Ramos (cell line): ENCODE measurements around the gene TNFRSF1B.

Experiments used
- in situ Hi-C: fragments of 300-500 bp; cut with MboI; formaldehyde crosslinking; loops from one replicate; pipeline ENCODE4 v1.14.3; 2022; ENCODE audit warnings: low sequenced_read_pairs; ENCODE audit not compliant: unreplicated experiment

The TNFRSF1B gene

GRCh38 chr1:12141163-12141850, 25.5 kb upstream of the TNFRSF1B start:
- in situ Hi-C loops, result no loop called here

GRCh38 chr1:12142141-12142823, 24.5 kb upstream of the TNFRSF1B start:
- in situ Hi-C loops, result no loop called here

- in situ Hi-C loops, result no loop called here
Measured at GRCh38 chr1:12142891-12143630, 23.7 kb upstream of the TNFRSF1B start.

GRCh38 chr1:12143631-12144155, 23.1 kb upstream of the TNFRSF1B start:
- in situ Hi-C loops, result no loop called here

- in situ Hi-C loops, result no loop called here
Measured at GRCh38 chr1:12144236-12144635, 22.6 kb upstream of the TNFRSF1B start.

- in situ Hi-C loops, result no loop called here
Measured at GRCh38 chr1:12144969-12145368, 21.8 kb upstream of the TNFRSF1B start.

- in situ Hi-C loops, result no loop called here
Measured at GRCh38 chr1:12145616-12146342, 21.0 kb upstream of the TNFRSF1B start.

- in situ Hi-C loops, result no loop called here
Measured at GRCh38 chr1:12146343-12147112, 20.3 kb upstream of the TNFRSF1B start.

GRCh38 chr1:12147201-12147701, 19.5 kb upstream of the TNFRSF1B start:
- in situ Hi-C loops, result no loop called here

GRCh38 chr1:12148160-12148957, 18.4 kb upstream of the TNFRSF1B start:
- in situ Hi-C loops, result no loop called here

GRCh38 chr1:12148958-12149790, 17.6 kb upstream of the TNFRSF1B start:
- in situ Hi-C loops, result no loop called here

GRCh38 chr1:12149791-12150175, 17.0 kb upstream of the TNFRSF1B start:
- in situ Hi-C loops, result no loop called here

- in situ Hi-C loops, result no loop called here
Measured at GRCh38 chr1:12150456-12151200, 16.2 kb upstream of the TNFRSF1B start.

- in situ Hi-C loops, result no loop called here
Measured at GRCh38 chr1:12151465-12151864, 15.3 kb upstream of the TNFRSF1B start.

GRCh38 chr1:12152113-12152891, 14.5 kb upstream of the TNFRSF1B start:
- in situ Hi-C loops, result no loop called here

- in situ Hi-C loops, result no loop called here
Measured at GRCh38 chr1:12153181-12153785, 13.5 kb upstream of the TNFRSF1B start.
